H1 (cell line): ENCODE data around the gene BRAT1. TPM values are rescaled to one million over a fixed set of nuclear protein-coding genes. Genes with fewer than 3 reads are reported as not detected.

Experiments
- CHD7 ChIP-seq: fragments of 300-600 bp; sonication (generic); IDR thresholded peaks from 2 replicates; pipeline ENCODE4 v1.7.1; 2012; ENCODE audit warnings: low read length, moderate library complexity, mild to moderate bottlenecking, inconsistent platforms; ENCODE audit not compliant: insufficient replicate concordance
- EP300 ChIP-seq, 2 experiments: IDR thresholded peaks; 1 replicate in 1 of 2; 2 replicates in 1 of 2; pipeline ENCODE4 v1.6.1; 2011 to 2012; ENCODE audit warnings: low read depth in 2 of 2, low read length in 2 of 2, mild to moderate bottlenecking in 2 of 2, borderline replicate concordance in 1 of 2, inconsistent platforms in 1 of 2, moderate library complexity in 1 of 2
- GTF2F1 ChIP-seq: IDR thresholded peaks from 2 replicates; pipeline ENCODE4 v1.6.1; 2012; ENCODE audit warnings: low read depth, low read length, improper control_type of control experiment, borderline replicate concordance
- HDAC2 ChIP-seq, 2 experiments: fragments of 300-600 bp in 1 of 2; sonication (generic) in 1 of 2; IDR thresholded peaks; 2 replicates each; pipeline ENCODE4 v1.6.1; 2011 to 2012; ENCODE audit warnings: low read depth in 2 of 2, low read length in 2 of 2, mild to moderate bottlenecking in 2 of 2, moderate library complexity in 2 of 2, borderline replicate concordance in 1 of 2, inconsistent platforms in 1 of 2
- POU5F1 ChIP-seq: IDR thresholded peaks from 2 replicates; pipeline ENCODE4 v1.6.1; 2011; ENCODE audit warnings: low read depth, mild to moderate bottlenecking, low read length, moderate library complexity
- RNF2 ChIP-seq: fragments of 200-900, 300-1000 bp; sonication (generic); IDR thresholded peaks from 2 replicates; pipeline ENCODE4 v1.7.1; 2016; ENCODE audit warnings: borderline replicate concordance, low read depth, mild to moderate bottlenecking, antibody characterized with exemption, low read length; ENCODE audit not compliant: poor library complexity, severe bottlenecking; ENCODE audit errors: missing control alignments
- RXRA ChIP-seq: IDR thresholded peaks from 2 replicates; pipeline ENCODE4 v1.6.1; 2011; ENCODE audit warnings: low read depth, mild to moderate bottlenecking, low read length, moderate library complexity; ENCODE audit not compliant: insufficient read depth
- SP2 ChIP-seq: IDR thresholded peaks from 2 replicates; pipeline ENCODE4 v1.6.1; 2012; ENCODE audit warnings: mild to moderate bottlenecking, low read length, inconsistent platforms
- TAF1 ChIP-seq: IDR thresholded peaks from 2 replicates; pipeline ENCODE4 v1.6.1; 2011; ENCODE audit warnings: mild to moderate bottlenecking, low read depth, low read length
- polyA plus RNA-seq, 7 experiments: library from polyadenylated mRNA; depleted of rRNA in 3 of 7; stranded (reverse) in 5 of 7; unstranded in 2 of 7; fragments of >200 nt in 5 of 7; fragments of 200-250 nt in 2 of 7; gene quantifications; 1 replicate in 5 of 7; 2 replicates in 1 of 7; 4 replicates in 1 of 7; pipeline versions ENCODE4 v1.2.1 to v1.2.3, GENCODE V29; 2011 to 2013; ENCODE audit warnings: missing spikeins in 2 of 7, mixed read lengths in 2 of 7
- total RNA-seq: library from RNA; stranded (reverse); fragmentation: NEBNext Ultra II Directional; extraction: Animal tissue kit (Norgen Biotek cat#: 25700); gene quantifications from 2 replicates; pipeline ENCODE4 v1.2.1, GENCODE V29; 2021

Gene BRAT1
- total and polyA plus RNA-seq, 2 of the 8 experiments (the other 6 are each of a cell fraction or from before 2014, with no cell fraction given): 36.8 to 42.3 TPM

GRCh38 chr7:2558629-2559282 is 3.4 kb upstream of the BRAT1 start, which contains the start of gene IQCE (continued):
- no peak for TF ChIP-seq CHD7
- TF ChIP-seq GTF2F1: 0 out of 2 replicates have a peak, but pooled peaks have one; percentile 30
- no peak for TF ChIP-seq POU5F1
- TF ChIP-seq TAF1: peak; percentile 22; the same call in 1 of the 2 replicates
- TF ChIP-seq RXRA: no peak
- TF ChIP-seq SP2: no peak
- TF ChIP-seq RNF2: no peak
- 0 out of 3 replicates have a peak, but pooled peaks of 1 of the 2 experiments have one; percentile 5 for TF ChIP-seq EP300 (IDR thresholded peaks at IDR 0.05; ENCODE audit: borderline replicate concordance in 1 of 2, low read depth in 2 of 2, low read length in 2 of 2)
- TF ChIP-seq HDAC2 (IDR thresholded peaks at IDR 0.05; ENCODE audit: borderline replicate concordance in 1 of 2, low read depth in 2 of 2, low read length in 2 of 2): peak in 1 of 2 experiments; percentile 85; a peak in 2 of 4 replicates
